HG03045 (cell line): ENCODE data around the gene BCR.

Experiments
- ATAC-seq: cut with Tn5 transposase; IDR thresholded peaks from one replicate; pipeline ENCODE4 v1.9.1; 2021; ENCODE audit warnings: mild to moderate bottlenecking, moderate library complexity; ENCODE audit not compliant: unreplicated experiment

The BCR gene

DNA sequence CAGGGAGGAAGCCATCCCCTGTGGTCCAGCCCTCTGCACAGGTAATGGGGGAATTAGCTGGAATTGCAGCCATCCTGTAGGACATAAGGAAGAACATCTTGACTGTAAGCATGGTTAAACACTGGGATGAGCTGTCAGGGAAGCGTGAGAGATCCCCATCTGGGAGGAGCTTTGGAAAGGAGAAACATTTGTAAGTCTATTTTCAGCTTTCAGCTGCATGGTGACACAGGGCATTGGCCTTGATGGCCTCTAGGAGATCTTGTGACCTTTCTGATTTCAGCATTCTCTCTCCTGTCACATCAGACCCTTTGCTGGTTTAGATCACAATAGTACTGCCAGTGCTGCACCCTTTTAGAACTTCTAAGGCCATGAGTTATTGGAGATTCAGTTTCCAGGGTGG, 47.1 kb downstream of the BCR start:
- ATAC-seq: no peak

DNA sequence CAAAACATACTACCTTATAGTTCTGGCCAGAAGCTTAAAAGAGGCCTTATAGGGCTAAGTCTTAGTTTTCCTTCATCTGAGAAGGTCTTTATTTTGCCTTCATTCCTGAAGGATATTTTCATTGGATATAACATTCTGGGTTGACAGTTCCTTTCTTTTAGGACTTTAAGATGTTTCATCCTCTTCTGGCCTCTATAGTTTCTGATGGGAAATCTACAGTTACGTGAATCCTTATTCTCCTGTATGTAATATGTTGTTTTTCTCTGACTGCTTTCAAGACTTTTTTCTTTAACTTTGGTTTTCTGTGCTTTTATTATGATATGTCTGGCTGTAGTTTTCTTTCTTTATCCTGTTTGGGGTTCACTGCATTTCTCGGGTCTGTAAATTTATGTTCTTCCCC, 48.2 kb downstream of the BCR start:
- no peak for ATAC-seq

DNA sequence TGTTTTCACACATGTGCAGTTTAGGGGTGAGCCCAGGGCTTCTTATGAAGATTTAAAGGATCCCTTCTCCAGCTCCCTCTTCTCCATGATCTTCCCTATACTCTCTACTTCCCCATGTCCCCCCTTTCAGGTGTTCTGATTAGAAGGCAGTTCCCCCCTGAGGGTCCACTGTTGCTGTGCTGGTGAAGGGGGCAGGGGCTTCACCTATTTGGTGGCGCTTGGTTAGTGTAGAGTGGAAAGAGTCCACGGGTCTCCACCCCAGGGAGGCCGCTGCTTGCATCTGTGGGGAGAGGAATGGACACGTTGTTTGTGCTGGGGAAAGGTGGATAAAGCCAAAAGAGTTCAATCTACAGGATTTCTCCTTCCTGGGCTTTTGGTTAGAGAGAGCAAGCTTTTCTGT, 49.3 kb downstream of the BCR start:
- ATAC-seq: no peak

DNA sequence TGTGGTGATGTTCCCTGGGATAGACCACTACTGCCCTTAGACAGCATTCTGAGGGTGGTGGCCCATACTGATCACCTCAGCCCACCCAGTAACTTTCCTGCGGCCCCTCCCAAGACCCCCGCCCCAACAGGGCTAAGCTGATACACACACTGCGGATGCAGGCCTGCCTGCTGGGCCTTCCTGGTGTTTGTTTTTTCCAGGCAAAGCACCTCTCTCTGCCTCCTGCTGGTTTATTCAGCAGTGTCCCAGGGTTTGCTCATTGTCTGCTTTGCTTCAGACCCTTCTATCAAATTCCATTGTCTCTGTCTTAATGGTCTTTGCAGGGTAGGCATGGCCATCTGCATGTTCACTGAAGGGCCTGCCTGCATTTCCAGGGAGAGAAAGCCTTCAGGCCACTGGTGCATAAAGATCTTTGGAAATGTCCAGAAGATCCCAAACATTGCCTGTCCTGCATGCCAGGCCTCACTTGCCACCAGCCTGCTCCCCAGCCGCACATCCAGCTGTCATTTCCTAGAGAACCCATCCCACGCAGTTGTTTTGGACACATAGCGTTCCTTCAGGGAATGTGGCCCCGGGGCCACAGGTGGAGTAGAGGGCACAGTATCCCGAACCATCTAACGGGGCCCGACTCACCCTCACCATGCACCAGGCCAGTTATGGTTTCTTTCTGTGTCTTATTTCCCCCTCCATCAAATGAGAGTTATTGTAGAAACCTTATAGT, 50.2 kb downstream of the BCR start:
- ATAC-seq: no peak

DNA sequence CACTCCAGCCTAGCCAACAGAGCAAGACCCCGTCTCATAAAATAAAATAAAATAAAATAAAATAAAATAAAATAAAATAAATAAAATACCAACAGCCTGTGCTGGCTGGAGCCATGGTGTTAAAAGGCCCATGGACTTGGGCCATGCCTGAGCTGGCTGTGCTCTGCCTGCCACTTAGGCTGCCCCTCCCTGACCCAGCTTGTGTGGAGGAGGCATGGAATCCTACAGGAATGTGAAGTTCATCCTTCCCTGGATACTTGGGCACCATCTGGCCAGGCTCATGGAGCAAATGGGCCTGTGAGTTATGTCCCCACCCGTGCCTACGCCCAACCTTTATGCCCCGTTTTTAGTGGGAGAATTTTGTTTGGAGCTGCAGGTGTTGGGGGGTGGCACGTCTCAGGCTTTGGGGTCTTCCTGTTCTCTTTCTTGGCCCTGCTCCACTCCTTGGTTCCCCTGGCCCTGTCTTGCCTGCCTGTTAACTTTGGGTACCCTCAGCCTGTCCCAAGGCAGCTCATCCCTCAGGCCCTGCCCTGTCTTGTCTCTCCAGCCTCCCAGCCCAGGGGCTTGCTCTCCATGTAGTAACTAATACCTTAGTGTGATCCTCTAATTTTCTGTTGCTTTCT, 51.3 kb downstream of the BCR start:
- ATAC-seq: no peak

DNA sequence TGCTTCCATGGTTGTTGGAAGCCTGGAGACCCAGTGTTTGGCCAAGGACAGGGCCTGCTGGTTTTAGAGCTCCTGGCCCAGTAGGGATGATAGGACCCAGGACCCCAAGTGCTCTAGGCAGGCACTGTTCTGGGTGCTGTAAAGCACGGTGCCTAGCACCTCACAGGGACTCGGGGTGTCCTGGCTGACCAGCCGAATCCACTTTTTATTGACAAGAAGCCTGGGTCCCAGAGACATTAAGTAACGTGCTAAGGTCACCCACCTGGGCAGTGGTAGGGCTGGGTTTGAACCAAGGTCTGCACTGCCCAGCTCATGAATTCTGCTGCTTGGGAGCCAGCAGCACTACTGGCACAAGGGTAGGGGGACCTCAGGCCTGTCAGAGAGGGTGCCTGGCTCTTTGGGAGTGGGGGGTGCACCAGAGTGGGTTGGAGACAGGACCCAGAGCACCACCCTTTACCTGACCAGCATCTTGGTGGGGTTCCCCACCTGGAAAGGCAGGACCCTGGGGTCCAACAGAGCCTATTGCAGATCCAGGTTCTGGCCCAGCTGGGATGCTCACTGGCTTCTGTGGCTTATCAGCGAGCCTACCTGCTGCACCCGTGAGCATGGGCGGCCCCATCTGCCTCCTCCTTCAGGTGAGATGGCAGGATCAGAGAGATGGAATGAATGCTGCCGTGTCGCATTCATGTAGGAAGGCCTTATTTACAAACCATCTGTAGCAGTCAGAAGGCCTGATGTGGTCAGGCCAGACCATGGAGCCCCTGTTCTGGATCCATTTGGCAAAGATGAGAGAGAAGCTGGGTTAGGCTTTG, 52.0 kb downstream of the BCR start:
- ATAC-seq: no peak

DNA sequence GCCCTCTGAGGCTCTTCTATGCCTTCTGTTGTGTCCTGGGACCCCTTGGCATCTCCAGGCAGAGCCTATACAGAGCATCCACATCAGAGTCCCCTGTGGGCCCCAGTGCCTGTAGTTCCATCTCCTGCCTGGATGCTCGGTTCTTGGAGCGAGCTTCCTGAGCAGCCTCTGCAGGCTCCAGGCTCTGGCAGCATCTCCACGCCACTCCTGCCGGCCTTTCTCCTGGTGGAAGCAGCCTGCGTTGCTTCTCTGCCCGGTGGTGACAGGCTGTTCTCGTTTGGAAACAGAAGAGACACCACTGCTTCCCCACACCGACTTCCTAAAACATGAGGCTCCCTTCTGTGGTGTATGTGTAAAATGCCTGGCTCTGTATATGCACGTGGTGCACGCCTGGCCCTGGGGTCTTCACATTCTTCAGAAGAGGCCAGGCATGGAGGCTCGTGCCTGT, 52.8 kb downstream of the BCR start:
- no peak for ATAC-seq

DNA sequence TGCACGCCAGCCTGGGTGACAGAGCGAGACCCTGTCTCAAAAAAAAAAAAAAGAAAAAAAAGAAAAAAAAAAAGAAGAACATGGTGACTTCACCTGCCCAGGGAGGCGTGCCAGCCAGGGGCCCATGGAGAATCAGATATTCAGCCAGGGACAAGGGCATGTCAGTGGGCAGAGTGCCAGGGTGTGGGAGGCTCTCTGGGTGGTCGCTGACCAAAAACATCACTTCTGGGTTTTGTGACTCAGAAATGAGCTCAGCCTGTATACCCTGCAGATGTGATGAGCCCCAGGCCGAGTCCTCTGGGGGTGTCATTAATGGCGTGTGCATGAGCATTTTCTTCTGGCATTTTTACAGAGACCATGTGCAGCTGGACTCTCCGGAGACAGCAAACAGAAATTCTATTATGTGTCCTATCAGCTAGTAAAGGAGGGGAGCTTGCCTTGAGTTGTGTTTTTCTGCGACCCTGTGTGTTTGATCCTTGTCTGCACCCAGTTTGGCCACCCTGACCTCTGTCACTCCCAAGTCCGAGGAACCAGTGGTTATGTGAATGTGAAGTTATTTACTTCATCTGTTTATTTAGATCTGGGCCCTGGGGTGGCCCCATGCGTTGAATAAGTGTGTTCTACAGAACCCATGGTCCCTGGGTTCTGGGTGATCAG, 53.6 kb downstream of the BCR start:
- no peak for ATAC-seq

DNA sequence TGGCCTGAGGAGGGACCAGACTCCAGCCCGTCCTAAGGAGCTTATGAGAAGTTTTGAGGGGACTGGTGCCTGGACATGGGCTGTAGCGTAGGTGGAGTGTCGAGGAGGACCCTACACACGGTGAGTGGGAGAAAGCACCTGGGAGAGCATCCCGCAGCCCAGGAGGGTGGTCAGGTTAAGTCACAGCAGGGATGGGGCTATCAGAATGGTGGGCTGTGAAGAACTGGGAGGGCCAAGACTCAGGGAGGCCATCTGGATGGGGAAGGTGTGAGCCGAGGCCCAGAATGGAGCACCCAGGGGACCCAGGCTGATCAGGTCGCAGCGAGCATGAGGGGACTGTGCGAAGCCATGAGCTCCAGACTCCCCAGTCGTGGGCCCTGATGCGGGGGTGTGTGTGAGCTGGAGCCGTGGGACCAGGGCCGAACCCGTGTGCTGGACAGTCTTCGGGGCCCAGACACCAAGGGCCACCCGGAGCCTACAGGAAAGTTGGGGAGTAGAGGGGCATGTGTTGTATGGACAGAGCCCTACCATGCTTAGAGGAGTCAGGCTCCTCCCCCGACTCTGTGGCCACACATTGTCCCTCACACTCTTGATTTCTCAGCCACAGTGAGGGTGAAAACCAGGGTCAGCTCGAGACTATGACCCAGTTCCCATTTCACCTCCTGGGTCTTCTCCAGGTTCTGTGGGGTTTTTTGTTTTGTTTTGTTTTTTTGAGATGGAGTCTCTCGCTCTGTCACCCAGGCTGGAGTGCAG, 54.3 kb downstream of the BCR start:
- no peak for ATAC-seq

DNA sequence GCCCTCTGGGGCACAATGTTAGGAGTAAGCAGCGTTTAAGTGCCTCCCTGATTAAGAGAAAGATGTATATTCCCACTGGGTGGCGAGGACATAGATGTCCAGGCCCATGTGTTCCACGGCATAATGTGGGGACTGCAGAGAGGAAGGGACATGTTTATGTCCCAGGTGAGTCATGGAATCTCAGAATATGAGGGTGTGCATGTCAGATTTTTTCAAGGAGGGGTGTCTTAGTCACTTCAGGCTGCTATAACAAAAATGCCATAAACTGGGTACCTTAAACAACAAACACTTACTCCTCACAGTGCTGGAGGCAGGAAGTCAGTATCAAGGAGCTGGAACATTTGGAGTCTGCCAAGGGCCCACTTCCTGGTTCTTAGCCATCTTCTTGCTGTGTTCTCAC, 55.1 kb downstream of the BCR start:
- no peak for ATAC-seq

DNA sequence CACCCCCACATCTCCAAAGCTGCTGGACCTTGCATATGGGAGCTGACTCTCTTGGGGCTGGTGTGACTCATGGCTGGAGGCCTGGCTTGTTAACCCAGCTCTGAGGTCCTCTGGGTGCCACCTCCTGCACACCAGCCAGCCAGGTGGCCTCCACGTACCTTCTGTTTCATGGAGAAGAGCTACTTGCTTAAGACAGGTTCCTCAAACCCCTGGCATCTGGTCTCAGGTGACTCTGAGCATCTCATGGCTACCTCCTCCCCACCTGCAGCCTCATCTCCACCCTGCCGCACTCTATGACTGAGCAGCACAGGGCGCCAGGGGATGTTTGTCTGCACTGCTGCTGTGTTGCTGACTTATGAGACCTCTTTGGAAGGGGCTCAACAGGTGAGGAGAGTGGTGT, 55.7 kb downstream of the BCR start:
- ATAC-seq: no peak

DNA sequence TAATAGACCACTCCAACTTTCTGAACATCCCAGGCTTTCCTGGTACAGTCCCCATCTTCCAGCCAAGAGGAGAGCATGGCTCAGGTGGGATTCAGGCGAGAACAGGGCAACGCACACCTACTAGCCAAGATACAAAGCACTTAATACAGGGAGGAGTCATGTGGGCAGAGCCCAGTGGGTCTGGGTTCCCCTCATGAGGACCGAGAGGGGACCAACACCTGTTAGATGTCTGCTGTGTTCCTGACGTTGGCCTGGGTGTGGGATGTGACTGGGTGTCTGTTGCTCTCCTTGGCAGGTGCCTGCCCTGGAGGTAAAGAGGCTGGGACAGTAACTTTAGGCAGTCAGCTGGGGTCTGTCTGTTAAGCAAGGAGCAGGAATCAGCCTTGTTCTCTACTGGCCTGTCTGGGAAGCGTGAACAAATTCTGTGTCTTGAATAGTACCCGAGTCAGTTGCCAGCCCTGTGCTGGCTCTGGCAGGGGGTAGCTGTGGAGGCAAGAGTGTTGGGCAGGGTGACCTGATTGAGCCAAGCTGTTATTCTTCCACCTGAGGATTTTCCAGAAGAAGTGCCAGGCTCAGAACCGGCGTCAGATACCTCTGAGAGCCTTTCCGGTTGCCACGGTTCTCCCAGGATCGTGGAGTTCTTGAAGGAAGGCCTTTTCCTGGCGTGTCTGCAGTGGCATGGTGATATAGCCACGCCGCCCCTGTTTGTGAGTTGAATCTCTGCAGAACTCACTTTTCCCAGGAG, 56.3 kb downstream of the BCR start:
- ATAC-seq: no peak

DNA sequence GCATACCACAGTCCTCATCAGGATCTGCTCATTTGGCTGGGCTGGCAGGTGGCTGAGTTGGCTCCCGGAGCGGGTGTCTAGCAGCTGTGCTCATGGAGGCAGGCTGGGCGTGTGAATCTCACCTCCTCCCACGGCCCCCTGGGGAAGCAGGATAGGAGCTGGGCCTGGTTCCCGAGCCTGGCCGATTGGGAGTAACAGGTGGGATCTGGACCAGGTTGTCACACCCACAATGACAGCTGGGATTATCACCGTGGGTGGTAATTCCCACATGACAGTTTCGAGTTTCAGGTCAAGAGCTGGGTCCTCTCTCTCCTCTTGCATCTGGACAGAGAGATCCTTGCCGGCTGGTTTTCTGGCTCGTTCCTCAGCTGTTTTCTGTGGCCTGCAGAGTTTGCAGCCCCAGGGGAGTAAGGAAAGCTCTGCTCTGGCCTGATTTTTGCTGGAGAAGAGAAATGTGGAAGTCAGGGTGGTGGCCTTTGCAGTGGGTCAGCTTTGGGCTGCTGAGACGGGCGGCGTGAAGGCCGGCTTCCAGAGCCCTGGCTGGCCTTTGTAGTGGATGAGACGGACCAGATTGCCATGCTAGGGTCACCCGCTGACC, 57.0 kb downstream of the BCR start:
- no peak for ATAC-seq

DNA sequence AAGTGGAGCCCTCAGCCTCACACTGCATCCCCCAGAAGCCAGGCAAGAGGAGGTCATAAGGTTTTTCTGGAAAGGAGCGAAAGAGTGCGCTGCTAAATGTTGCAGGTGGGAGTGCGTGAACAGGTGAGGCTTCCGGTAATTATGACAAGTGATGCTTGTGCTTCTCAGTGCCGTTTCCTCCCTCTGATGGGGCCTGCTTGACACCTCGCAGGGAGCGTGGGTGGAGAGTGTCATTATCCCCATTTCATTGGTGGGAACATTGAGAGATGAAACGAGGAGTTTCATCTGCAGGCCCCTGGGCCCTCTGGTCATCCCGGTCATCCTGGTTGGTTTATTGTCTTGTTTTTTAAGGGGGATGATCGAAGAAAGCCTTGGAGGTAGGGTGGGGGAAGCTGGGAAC, 57.5 kb downstream of the BCR start:
- no peak for ATAC-seq

DNA sequence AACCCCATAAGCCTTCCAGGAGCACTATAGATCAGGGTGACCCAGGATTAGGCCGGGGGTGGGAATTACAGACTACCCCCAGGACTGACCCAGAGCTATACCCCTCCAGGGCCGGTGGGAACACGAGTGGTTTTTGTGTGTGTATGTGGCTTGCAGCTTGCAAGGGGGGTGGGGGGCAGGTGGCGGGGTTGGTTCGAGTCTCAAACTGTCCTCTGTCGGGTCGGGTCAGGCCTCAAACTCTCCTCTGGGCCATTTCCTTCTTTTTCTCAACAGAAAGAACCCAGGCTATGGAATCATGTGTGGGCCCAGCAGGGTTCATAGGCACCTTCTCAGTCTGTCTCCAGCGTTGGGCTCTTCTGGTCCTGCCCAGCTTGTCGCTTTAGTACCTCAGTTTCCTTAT, 58.4 kb downstream of the BCR start:
- ATAC-seq: no peak

DNA sequence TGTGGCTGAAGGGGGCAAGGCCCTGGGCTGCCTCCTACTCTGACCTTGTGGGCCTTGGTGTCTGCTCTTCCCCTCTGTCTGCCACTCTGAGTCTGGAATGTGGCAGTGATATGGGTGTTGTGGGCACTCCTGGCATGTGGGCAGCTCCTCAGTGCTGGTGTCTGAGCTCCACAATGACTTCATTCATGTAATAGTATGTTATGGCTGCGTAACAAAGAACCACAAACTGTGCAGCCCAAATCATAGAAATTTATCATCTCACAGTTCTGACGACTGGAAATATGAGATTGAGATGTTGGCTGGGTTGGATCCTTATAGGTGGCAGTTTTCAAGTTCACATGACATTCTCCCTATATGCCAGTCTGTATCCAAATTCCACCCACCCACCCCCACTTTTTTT, 59.1 kb downstream of the BCR start:
- no peak for ATAC-seq

DNA sequence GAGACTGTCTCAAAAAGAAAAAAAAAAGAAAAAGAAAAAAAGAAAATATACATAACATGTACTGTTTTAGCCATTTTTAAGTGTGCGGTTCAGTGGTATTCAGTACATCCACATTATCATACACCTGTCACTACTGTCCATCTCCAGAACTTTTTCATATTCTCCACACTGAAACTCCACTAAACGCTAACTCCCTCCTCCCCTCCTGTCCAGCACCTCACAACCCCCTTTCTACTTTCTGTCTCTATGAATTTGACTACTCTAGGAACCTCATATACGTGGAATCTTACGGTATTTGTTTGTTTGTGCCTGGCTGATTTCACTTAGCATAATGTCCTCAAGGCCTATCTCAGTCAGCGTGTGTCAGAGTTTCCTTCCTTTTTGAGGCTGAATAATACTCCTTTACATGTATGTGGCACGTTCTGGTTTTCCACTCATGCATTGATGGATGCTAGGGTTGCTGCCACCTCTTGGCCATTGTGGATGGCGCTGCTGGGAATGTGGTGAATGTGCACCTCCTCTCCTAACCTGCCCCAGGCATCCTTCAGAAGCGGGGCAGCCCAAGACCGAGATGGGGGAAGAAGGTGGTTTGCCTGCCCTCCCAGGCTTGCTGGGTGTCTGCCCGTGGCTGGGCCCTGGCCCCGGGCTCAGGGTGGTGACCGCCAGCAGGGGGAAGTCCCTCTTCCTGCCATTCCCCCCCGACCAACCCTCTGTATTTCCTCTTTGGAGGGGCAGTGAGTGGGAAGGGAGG, 60.5 kb downstream of the BCR start:
- no peak for ATAC-seq

DNA sequence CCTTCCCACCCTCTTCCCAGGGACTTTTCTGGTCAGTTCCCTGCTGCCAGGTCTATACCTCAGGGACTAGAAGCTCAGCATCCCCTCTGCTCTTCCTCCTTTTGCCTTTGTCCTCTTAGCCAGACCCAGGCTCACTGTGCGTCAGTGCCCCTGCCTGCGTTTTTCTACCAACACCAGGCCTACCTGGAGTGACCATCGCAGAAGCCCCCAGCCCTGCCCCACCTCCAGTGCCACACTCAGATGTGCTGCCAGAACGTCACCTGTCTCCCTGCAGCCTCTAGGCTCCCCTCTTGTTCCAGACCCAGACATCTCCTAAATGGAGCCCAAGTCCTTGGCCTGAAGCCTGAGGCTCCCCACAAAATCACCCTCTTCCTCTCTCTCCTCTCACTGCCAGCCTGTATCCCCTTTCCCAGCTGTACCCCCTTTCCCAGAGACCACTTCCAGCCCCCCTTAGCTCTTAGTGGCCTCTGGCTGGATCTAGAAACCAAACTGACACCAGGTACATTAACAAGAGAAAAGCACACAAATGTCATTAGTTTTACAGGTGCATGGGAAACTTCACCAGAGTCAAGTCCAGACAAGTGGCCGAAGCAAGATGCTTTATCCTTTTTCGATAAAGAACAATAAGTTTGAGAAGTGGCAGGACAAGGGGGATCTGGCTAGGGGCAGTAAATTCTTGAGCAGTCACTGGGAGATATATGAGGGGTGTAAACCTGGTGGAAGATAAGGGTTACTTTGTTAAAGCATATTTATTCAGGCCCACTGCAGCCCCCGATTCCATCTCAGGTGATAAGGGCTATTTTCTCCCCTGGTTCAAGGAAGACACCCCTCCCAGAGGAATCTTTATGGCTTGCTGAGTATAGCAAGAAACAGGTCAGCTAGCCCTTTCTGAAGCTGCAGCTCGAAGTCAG, 61.5 kb downstream of the BCR start:
- ATAC-seq: no peak
